GM23338 (cell line): ENCODE measurements around the gene ADORA1. TPM values are rescaled to one million over a fixed set of nuclear protein-coding genes. Genes with fewer than 3 reads are reported as not detected.

ENCODE experiments used
- ATAC-seq: fragments of 200-7000 bp; cut with Tn5 transposase; 3 replicates; pipeline ENCODE4 v1.9.1; 2020
- DNase-seq: peaks from one replicate; pipeline ENCODE4 v3.0.0-alpha.2; 2015; ENCODE audit warnings: low spot score
- H2AFZ ChIP-seq: fragments of 200-600 bp; sonication (generic); 2 replicates; pipeline ENCODE4 v1.8.0; 2016; ENCODE audit warnings: antibody characterized with exemption, mild to moderate bottlenecking, moderate library complexity
- H3F3A ChIP-seq: fragments of 200-600 bp; sonication (generic); replicated peaks from 2 replicates; pipeline ENCODE4 v1.8.0; 2017; ENCODE audit warnings: antibody characterized with exemption, mixed run types, low read depth
- H3K27ac ChIP-seq: fragments of 200-600 bp; sonication (generic); 2 replicates; pipeline ENCODE4 v1.6.1; 2016; ENCODE audit warnings: low read depth
- H3K27me3 ChIP-seq: fragments of 200-600 bp; sonication (generic); 2 replicates; pipeline ENCODE4 v1.8.0; 2016; ENCODE audit warnings: mild to moderate bottlenecking, mixed run types, moderate library complexity; ENCODE audit not compliant: insufficient read depth
- H3K36me3 ChIP-seq: fragments of 200-600 bp; sonication (generic); 2 replicates; pipeline ENCODE4 v1.8.0; 2016; ENCODE audit warnings: mild to moderate bottlenecking; ENCODE audit not compliant: insufficient read depth
- H3K4me1 ChIP-seq: fragments of 200-600 bp; sonication (generic); 2 replicates; pipeline ENCODE4 v1.8.0; 2016; ENCODE audit warnings: mild to moderate bottlenecking, moderate library complexity; ENCODE audit not compliant: insufficient read depth
- H3K4me2 ChIP-seq: fragments of 200-600 bp; sonication (generic); 2 replicates; pipeline ENCODE4 v1.7.1; 2017; ENCODE audit warnings: mixed run types
- H3K4me3 ChIP-seq: fragments of 200-600 bp; sonication (generic); 2 replicates; pipeline ENCODE4 v1.6.1; 2016; ENCODE audit warnings: mixed run types
- H3K79me2 ChIP-seq: fragments of 200-600 bp; sonication (generic); replicated peaks from 2 replicates; pipeline ENCODE4 v1.8.0; 2017; ENCODE audit warnings: mild to moderate bottlenecking; ENCODE audit not compliant: insufficient read depth
- H3K9me2 ChIP-seq: fragments of 200-600 bp; sonication (generic); 2 replicates; pipeline ENCODE4 v1.8.0; 2017; ENCODE audit not compliant: insufficient read depth
- H4K20me1 ChIP-seq: fragments of 200-600 bp; sonication (generic); replicated peaks from 2 replicates; pipeline ENCODE4 v1.8.0; 2017; ENCODE audit warnings: mild to moderate bottlenecking; ENCODE audit not compliant: insufficient read depth
- H3K27ac Mint-ChIP-seq: 2 replicates; pipeline ENCODE4 v1.8.0; 2020; ENCODE audit warnings: inconsistent platforms, mild to moderate bottlenecking, moderate library complexity, mixed read lengths
- H3K27me3 Mint-ChIP-seq: 3 replicates; pipeline ENCODE4 v1.8.0; 2022; ENCODE audit warnings: low read depth, mild to moderate bottlenecking, moderate library complexity, mixed read lengths, inconsistent platforms; ENCODE audit not compliant: insufficient read depth, poor library complexity
- H3K36me3 Mint-ChIP-seq: 3 replicates; pipeline ENCODE4 v1.8.0; 2021; ENCODE audit warnings: low read depth, mild to moderate bottlenecking, inconsistent platforms, moderate library complexity, mixed read lengths
- H3K4me1 Mint-ChIP-seq: 3 replicates; pipeline ENCODE4 v1.8.0; 2020; ENCODE audit warnings: mild to moderate bottlenecking, inconsistent platforms, mixed read lengths
- H3K4me3 Mint-ChIP-seq: 3 replicates; pipeline ENCODE4 v1.8.0; 2021; ENCODE audit warnings: moderate library complexity, mild to moderate bottlenecking, inconsistent platforms, mixed read lengths
- H3K9me3 Mint-ChIP-seq: 3 replicates; pipeline ENCODE4 v1.8.0; 2020; ENCODE audit warnings: moderate library complexity, mild to moderate bottlenecking, inconsistent platforms, mixed read lengths
- CTCF ChIP-seq, 2 experiments: fragments of 200-600 bp in 1 of 2; sonication (generic) in 1 of 2; conservative IDR thresholded peaks; 2 replicates each; pipeline versions ENCODE4 v1.5.1 to v1.6.1; 2016 to 2017; ENCODE audit warnings: antibody characterized with exemption in 2 of 2, low read depth in 2 of 2, mild to moderate bottlenecking in 2 of 2, moderate library complexity in 1 of 2
- EZH2phosphoT487 ChIP-seq: fragments of 200-600 bp; sonication (generic); IDR thresholded peaks from one replicate; pipeline ENCODE4 v1.8.1; 2018; ENCODE audit warnings: antibody characterized with exemption; ENCODE audit not compliant: unreplicated experiment
- NANOG ChIP-seq: IDR thresholded peaks from 2 replicates; pipeline ENCODE4 v1.6.1; 2016; ENCODE audit warnings: antibody characterized with exemption, borderline replicate concordance
- STAT1 ChIP-seq: IDR thresholded peaks from one replicate; pipeline ENCODE4 v1.6.1; 2016; ENCODE audit warnings: antibody characterized with exemption; ENCODE audit not compliant: unreplicated experiment
- ZNF114 ChIP-seq: fragments of 250-450 bp; sonication (Bioruptor Pico); IDR thresholded peaks from 2 replicates; pipeline ENCODE4 v1.5.0; 2020; ENCODE audit warnings: mild to moderate bottlenecking, moderate library complexity
- polyA plus RNA-seq: library from polyadenylated mRNA; unstranded; fragments of >200 nt; fragmentation: Nextera tagmentation; extraction: Ambion mirVana; gene quantifications from 2 replicates; pipeline ENCODE4 v1.2.1, GENCODE V29; 2016
- total RNA-seq: library from RNA; depleted of rRNA; stranded (reverse); fragments of >200 nt; shearing (Covaris generic); gene quantifications from 2 replicates; pipeline ENCODE4 v1.2.3, GENCODE V29; 2014; rRNA removed

ADORA1 gene
- total and polyA plus RNA-seq, 2 experiments from 2014 or later: 0.63 to 1.8 TPM

- TF ChIP-seq EZH2phosphoT487: no peak
- TF ChIP-seq NANOG: no peak
- TF ChIP-seq CTCF (conservative IDR thresholded peaks at IDR 0.05; ENCODE audit: low read depth in 2 of 2): peak; percentile 74 to 92
- no peak for TF ChIP-seq ZNF114 (CRISPR knock-in tag)
- no peak for TF ChIP-seq STAT1
- ATAC-seq (peak; percentile 80), DNase-seq (peak; percentile 91)
- H3K4me2 ChIP-seq: peak overlapping the region; percentile 73
- no peaks in the 10 kb centered on the region for H3K27me3 ChIP-seq
- no peak overlapping the region for H3K27ac ChIP-seq
- Mint-ChIP-seq H3K9me3 (no peaks in the 10 kb centered on the region; the same call in 2 of the 3 replicates), H3K4me3 (peak overlapping the region; percentile 25), H3K27ac (peak overlapping the region; percentile 57; the same call in 1 of the 2 replicates), H3K27me3 (peaks cover 20% of the 10 kb centered on the region), H3K36me3 (no peaks in the 10 kb centered on the region), H3K4me1 (peaks cover 17% of the 10 kb centered on the region)
- no peaks in the 10 kb centered on the region for H3F3A ChIP-seq
- peak overlapping the region; percentile 99 for H2AFZ ChIP-seq
- H3K36me3 ChIP-seq: no peaks in the 10 kb centered on the region
- no peaks in the 10 kb centered on the region for H3K79me2 ChIP-seq
- H4K20me1 ChIP-seq: no peaks in the 10 kb centered on the region
- H3K4me3 ChIP-seq: no peak overlapping the region; the same call in 1 of the 2 replicates
- H3K4me1 ChIP-seq: peaks cover 10% of the 10 kb centered on the region
- H3K9me2 ChIP-seq: no peaks in the 10 kb centered on the region
These were observed 89.0 kb downstream of the ADORA1 start for GRCh38 chr1:203216274-203217138.

Other genes with a start within 250 kb of the ADORA1 start
- gene RABIF, start 238.6 kb upstream of the ADORA1 start, total RNA-seq: 4.0 and 4.9 TPM in 2 replicates
- 6.9 and 7.6 TPM in 2 replicates for gene RABIF, start 238.6 kb upstream of the ADORA1 start, polyA plus RNA-seq
- 27.5 and 27.6 TPM in 2 replicates for gene KLHL12, start 200.5 kb upstream of the ADORA1 start, total RNA-seq
- gene KLHL12, start 200.5 kb upstream of the ADORA1 start, polyA plus RNA-seq: 14.6 and 15.5 TPM in 2 replicates
- gene ADIPOR1, start 169.4 kb upstream of the ADORA1 start, total RNA-seq: 59.1 and 61.2 TPM in 2 replicates
- gene ADIPOR1, start 169.4 kb upstream of the ADORA1 start, polyA plus RNA-seq: 45.3 and 47.2 TPM in 2 replicates
- 9.2 and 12.6 TPM in 2 replicates for gene CYB5R1, start 160.5 kb upstream of the ADORA1 start, total RNA-seq
- gene CYB5R1, start 160.5 kb upstream of the ADORA1 start, polyA plus RNA-seq: 9.0 and 10.5 TPM in 2 replicates
- 107 and 128 TPM in 2 replicates for gene TMEM183A, start 120.4 kb upstream of the ADORA1 start, total RNA-seq
- gene TMEM183A, start 120.4 kb upstream of the ADORA1 start, polyA plus RNA-seq: 54.7 and 55.1 TPM in 2 replicates
- gene PPFIA4, start 101.2 kb upstream of the ADORA1 start, total RNA-seq: 7.6 and 8.0 TPM in 2 replicates
- gene PPFIA4, start 101.2 kb upstream of the ADORA1 start, polyA plus RNA-seq: 1.3 and 2.2 TPM in 2 replicates
- not detected in 2 replicates for gene MYOG, start 41.7 kb upstream of the ADORA1 start, total RNA-seq
- gene MYOG, start 41.7 kb upstream of the ADORA1 start, polyA plus RNA-seq: not detected in 2 replicates
- not detected in 2 replicates for gene MYBPH, start 48.1 kb downstream of the ADORA1 start, total RNA-seq
- not detected in 2 replicates for gene MYBPH, start 48.1 kb downstream of the ADORA1 start, polyA plus RNA-seq
- gene CHI3L1, start 59.0 kb downstream of the ADORA1 start, total RNA-seq: 0.76 TPM in 1 of 2 replicates, not detected in the other
- not detected in 2 replicates for gene CHI3L1, start 59.0 kb downstream of the ADORA1 start, polyA plus RNA-seq
- 0.07 TPM in 1 of 2 replicates, not detected in the other for gene CHIT1, start 101.9 kb downstream of the ADORA1 start, total RNA-seq
- gene CHIT1, start 101.9 kb downstream of the ADORA1 start, polyA plus RNA-seq: 0.47 and 0.85 TPM in 2 replicates
- gene BTG2, start 177.8 kb downstream of the ADORA1 start, total RNA-seq: 7.8 and 9.1 TPM in 2 replicates
- 5.7 and 6.3 TPM in 2 replicates for gene BTG2, start 177.8 kb downstream of the ADORA1 start, polyA plus RNA-seq
- gene FMOD, start 223.4 kb downstream of the ADORA1 start, total RNA-seq: 0.31 and 1.3 TPM in 2 replicates
- 0.27 TPM in 1 of 2 replicates, not detected in the other for gene FMOD, start 223.4 kb downstream of the ADORA1 start, polyA plus RNA-seq